ENCODE data around the gene NFIC. TPM values are rescaled to one million over a fixed set of nuclear protein-coding genes. Genes with fewer than 3 reads are reported as not detected.

The NFIC gene
- total RNA-seq, 1 experiment from 2014 or later = 85.5 TPM

- Mint-ChIP-seq H3K4me1 (ENCODE audit: insufficient read depth, unreplicated experiment) (peaks cover 6% of the 10 kb centered on the region), H3K36me3 (ENCODE audit: insufficient read depth, unreplicated experiment) (no peaks in the 10 kb centered on the region), H3K9me3 (ENCODE audit: unreplicated experiment) (no peaks in the 10 kb centered on the region), H3K27me3 (ENCODE audit: insufficient read depth, unreplicated experiment) (no peaks in the 10 kb centered on the region), H3K4me3 (ENCODE audit: unreplicated experiment) (no peak overlapping the region), H3K27ac (ENCODE audit: low read depth, unreplicated experiment) (no peak overlapping the region)
- intact Hi-C loops (cut with micrococcal nuclease) = no loop called here
- BruUV-seq (replicated peaks) = no TSS peak
- CTCF ChIA-PET = interaction anchor here (0.7 to 2.8 kb wide), 3 partner anchors 9 to 174 kb away, joined by 3 to 22 read pairs (median 3); partner anchors contain the start of gene SMIM44
- no peak for TF ChIP-seq CTCF (IDR thresholded peaks at IDR 0.05; ENCODE audit: unreplicated experiment)
- no peak for DNase-seq (ENCODE audit: unreplicated experiment)
- POLR2A ChIA-PET = no interaction called here
These were observed 108.2 kb downstream of the NFIC start for GRCh38 chr19:3474614-3475013.

- POLR2A ChIA-PET = no interaction called here
- Mint-ChIP-seq H3K27me3 (ENCODE audit: insufficient read depth, unreplicated experiment) (no peaks in the 10 kb centered on the region), H3K36me3 (ENCODE audit: insufficient read depth, unreplicated experiment) (no peaks in the 10 kb centered on the region), H3K27ac (ENCODE audit: low read depth, unreplicated experiment) (no peak overlapping the region), H3K9me3 (ENCODE audit: unreplicated experiment) (no peaks in the 10 kb centered on the region), H3K4me3 (ENCODE audit: unreplicated experiment) (no peak overlapping the region), H3K4me1 (ENCODE audit: insufficient read depth, unreplicated experiment) (peaks cover 4% of the 10 kb centered on the region)
- CTCF ChIA-PET = no interaction called here
- TF ChIP-seq CTCF (IDR thresholded peaks at IDR 0.05; ENCODE audit: unreplicated experiment) = no peak
- intact Hi-C loops (cut with micrococcal nuclease) = no loop called here
- DNase-seq (ENCODE audit: unreplicated experiment) = no peak
- BruUV-seq (replicated peaks) = no TSS peak
These were observed 109.1 kb downstream of the NFIC start for GRCh38 chr19:3475449-3475848.

- CTCF ChIA-PET = interaction anchor here (0.6 kb wide), 1 partner anchor 1418 kb away, joined by 4 read pairs; no protein-coding TSS in a partner anchor
- intact Hi-C loops (cut with micrococcal nuclease) = no loop called here
- TF ChIP-seq CTCF (IDR thresholded peaks at IDR 0.05; ENCODE audit: unreplicated experiment) = no peak
- H3K9me3 Mint-ChIP-seq (ENCODE audit: unreplicated experiment) = no peaks in the 10 kb centered on the region
- no TSS peak for BruUV-seq (replicated peaks)
- POLR2A ChIA-PET = no interaction called here
- H3K27me3 Mint-ChIP-seq (ENCODE audit: insufficient read depth, unreplicated experiment) = no peaks in the 10 kb centered on the region
- H3K4me1 Mint-ChIP-seq (ENCODE audit: insufficient read depth, unreplicated experiment) = no peaks in the 10 kb centered on the region
- H3K36me3 Mint-ChIP-seq (ENCODE audit: insufficient read depth, unreplicated experiment) = no peaks in the 10 kb centered on the region
- H3K4me3 Mint-ChIP-seq (ENCODE audit: unreplicated experiment) = no peak overlapping the region
- no peak overlapping the region for H3K27ac Mint-ChIP-seq (ENCODE audit: low read depth, unreplicated experiment)
- DNase-seq (ENCODE audit: unreplicated experiment) = no peak
These were observed 110.4 kb downstream of the NFIC start for GRCh38 chr19:3476830-3477229.

GRCh38 chr19:3477506-3477905 lies 111.1 kb downstream of the NFIC start:
- Mint-ChIP-seq H3K9me3 (ENCODE audit: unreplicated experiment) (no peaks in the 10 kb centered on the region), H3K4me1 (ENCODE audit: insufficient read depth, unreplicated experiment) (no peaks in the 10 kb centered on the region), H3K4me3 (ENCODE audit: unreplicated experiment) (no peak overlapping the region), H3K27ac (ENCODE audit: low read depth, unreplicated experiment) (no peak overlapping the region), H3K27me3 (ENCODE audit: insufficient read depth, unreplicated experiment) (no peaks in the 10 kb centered on the region), H3K36me3 (ENCODE audit: insufficient read depth, unreplicated experiment) (no peaks in the 10 kb centered on the region)
- no TSS peak for BruUV-seq (replicated peaks)
- intact Hi-C loops (cut with micrococcal nuclease) = no loop called here
- ChIA-PET POLR2A (interaction anchor here (0.6 kb wide), 1 partner anchor 151 kb away, joined by 3 read pairs; no protein-coding TSS in a partner anchor), CTCF (interaction anchor here (0.6 kb wide), 1 partner anchor 1418 kb away, joined by 4 read pairs; no protein-coding TSS in a partner anchor)
- no peak for DNase-seq (ENCODE audit: unreplicated experiment)
- TF ChIP-seq CTCF (IDR thresholded peaks at IDR 0.05; ENCODE audit: unreplicated experiment) = no peak

Data from MCF 10A (cell line).